ENCODE results near the gene SYNJ2. TPM values are rescaled to one million over a fixed set of nuclear protein-coding genes. Genes with fewer than 3 reads are reported as not detected.

SYNJ2 gene
- total RNA-seq, 1 experiment from 2014 or later: 70.0 TPM

DNA sequence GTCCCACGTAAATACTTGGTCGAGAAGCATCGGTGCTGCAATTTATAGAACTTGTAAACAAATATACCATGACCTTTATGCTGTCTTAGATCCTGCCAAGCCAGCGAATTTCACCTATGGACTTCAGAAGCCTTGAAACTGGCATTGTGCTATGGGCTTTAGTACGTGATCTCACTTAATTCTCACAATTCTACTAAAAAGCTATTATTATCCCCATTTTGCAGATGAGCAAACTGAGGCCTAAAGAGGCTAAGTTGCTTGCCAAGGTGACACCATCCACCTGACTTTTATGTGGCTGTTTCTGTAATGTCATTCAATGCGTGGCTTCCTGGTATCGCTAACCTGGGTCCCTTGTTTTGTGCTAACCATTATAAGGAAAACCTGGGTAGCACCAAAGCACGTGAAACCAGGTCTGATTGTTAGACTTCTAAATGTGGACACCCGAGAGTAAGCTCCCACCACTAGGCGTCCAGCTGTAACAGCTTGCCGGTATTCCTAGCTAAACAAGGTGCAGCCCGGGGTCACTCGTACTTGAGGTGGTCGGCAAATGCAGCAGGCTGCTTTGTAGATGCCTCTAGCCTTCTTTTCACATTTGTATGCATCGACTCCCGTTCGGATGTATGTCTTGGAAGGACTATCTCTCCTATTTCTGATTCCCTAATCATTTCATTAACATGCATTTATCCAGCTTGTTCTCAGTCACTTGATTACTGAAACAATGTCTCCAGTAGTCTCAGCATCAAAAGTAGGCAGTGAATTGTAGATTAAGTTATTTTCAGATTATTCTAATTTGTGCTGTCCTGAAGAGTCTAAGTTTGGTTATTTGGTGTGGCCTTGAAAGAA is 1.1 kb downstream of the SYNJ2 start (continued):
- TF ChIP-seq, protein P1, sequence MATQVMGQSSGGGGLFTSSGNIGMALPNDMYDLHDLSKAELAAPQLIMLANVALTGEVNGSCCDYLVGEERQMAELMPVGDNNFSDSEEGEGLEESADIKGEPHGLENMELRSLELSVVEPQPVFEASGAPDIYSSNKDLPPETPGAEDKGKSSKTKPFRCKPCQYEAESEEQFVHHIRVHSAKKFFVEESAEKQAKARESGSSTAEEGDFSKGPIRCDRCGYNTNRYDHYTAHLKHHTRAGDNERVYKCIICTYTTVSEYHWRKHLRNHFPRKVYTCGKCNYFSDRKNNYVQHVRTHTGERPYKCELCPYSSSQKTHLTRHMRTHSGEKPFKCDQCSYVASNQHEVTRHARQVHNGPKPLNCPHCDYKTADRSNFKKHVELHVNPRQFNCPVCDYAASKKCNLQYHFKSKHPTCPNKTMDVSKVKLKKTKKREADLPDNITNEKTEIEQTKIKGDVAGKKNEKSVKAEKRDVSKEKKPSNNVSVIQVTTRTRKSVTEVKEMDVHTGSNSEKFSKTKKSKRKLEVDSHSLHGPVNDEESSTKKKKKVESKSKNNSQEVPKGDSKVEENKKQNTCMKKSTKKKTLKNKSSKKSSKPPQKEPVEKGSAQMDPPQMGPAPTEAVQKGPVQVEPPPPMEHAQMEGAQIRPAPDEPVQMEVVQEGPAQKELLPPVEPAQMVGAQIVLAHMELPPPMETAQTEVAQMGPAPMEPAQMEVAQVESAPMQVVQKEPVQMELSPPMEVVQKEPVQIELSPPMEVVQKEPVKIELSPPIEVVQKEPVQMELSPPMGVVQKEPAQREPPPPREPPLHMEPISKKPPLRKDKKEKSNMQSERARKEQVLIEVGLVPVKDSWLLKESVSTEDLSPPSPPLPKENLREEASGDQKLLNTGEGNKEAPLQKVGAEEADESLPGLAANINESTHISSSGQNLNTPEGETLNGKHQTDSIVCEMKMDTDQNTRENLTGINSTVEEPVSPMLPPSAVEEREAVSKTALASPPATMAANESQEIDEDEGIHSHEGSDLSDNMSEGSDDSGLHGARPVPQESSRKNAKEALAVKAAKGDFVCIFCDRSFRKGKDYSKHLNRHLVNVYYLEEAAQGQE (IDR thresholded peaks at IDR 0.05; ENCODE audit: insufficient read depth in 1 of 2, low read depth in 2 of 2, low read length in 1 of 2): no peak

DNA sequence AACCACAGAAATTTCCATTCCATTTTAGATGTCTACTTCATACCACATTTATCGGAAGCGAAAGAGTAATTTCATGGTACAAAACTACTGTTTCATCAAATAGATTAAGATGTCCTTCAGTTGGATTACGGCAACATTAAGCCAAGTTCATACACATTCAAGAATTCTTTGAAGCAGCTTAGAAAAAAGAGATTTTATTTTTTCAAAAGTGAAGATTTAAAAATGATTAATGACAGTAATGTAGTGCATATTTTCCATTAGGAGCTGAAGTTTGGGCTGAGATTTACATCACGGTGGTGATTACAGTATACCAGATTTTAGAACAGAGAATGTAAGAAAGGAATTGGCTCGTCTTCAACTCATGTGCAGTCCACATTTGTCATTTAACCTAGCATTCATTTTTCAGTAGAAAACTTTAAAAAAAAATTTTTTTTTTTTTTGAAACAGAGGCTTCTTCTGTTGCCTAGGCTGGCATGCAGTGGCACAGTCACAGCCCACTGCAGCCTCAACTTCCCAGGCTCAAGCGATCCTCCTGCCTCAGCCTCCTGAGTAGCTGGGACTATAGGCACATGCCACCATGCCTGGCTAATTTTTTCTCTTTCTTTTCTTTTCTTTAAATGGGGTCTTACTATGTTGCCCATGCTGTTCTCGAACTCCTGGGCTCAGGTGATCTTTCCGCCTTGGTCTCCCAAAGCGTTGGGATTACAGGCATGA is 1.9 kb downstream of the SYNJ2 start:
- no peaks in the 10 kb centered on the region for H3K27me3 ChIP-seq (ENCODE audit: control insufficient read depth, insufficient read depth, low read length)
- H3K36me3 ChIP-seq (ENCODE audit: control insufficient read depth, insufficient read depth, low read length): no peaks in the 10 kb centered on the region; the same call in none of the 2 replicates
- CTCF ChIA-PET: interaction anchor here (0.6 to 1.7 kb wide), 4 partner anchors 25 to 92 kb away, joined by 3 to 4 read pairs (median 3); no protein-coding TSS in a partner anchor
- no peaks in the 10 kb centered on the region for H3K9me3 ChIP-seq (ENCODE audit: control insufficient read depth, insufficient read depth, low read depth, low read length)
- POLR2A ChIA-PET: interaction anchor here (0.6 to 0.7 kb wide), 3 partner anchors 23 to 176 kb away, joined by 3 to 8 read pairs (median 4); no protein-coding TSS in a partner anchor
- no peak for TF ChIP-seq TCF7L2 (IDR thresholded peaks at IDR 0.05; ENCODE audit: low read depth, low read length)
- TF ChIP-seq, protein P2, sequence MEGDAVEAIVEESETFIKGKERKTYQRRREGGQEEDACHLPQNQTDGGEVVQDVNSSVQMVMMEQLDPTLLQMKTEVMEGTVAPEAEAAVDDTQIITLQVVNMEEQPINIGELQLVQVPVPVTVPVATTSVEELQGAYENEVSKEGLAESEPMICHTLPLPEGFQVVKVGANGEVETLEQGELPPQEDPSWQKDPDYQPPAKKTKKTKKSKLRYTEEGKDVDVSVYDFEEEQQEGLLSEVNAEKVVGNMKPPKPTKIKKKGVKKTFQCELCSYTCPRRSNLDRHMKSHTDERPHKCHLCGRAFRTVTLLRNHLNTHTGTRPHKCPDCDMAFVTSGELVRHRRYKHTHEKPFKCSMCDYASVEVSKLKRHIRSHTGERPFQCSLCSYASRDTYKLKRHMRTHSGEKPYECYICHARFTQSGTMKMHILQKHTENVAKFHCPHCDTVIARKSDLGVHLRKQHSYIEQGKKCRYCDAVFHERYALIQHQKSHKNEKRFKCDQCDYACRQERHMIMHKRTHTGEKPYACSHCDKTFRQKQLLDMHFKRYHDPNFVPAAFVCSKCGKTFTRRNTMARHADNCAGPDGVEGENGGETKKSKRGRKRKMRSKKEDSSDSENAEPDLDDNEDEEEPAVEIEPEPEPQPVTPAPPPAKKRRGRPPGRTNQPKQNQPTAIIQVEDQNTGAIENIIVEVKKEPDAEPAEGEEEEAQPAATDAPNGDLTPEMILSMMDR (IDR thresholded peaks at IDR 0.05): no peak
- TF ChIP-seq SIN3A (IDR thresholded peaks at IDR 0.05; ENCODE audit: borderline replicate concordance, insufficient read depth, low read depth, low read length): no peak
- TF ChIP-seq POLR2AphosphoS5 (IDR thresholded peaks at IDR 0.05; ENCODE audit: low read depth, low read length): no peak
- TF ChIP-seq, protein P1 (IDR thresholded peaks at IDR 0.05; ENCODE audit: insufficient read depth in 1 of 2, low read depth in 2 of 2, low read length in 1 of 2): no peak
- intact Hi-C loops (cut with micrococcal nuclease; ENCODE audit: unreplicated experiment) (loop anchor here (5.0 kb wide), 1 partner anchor 59 kb away; no protein-coding TSS in a partner anchor), in situ Hi-C loops (cut with HindIII; ENCODE audit: low pct_unique_long_range_greater_than_20kb, low sequenced_read_pairs) (no loop called here)
- BruUV-seq (replicated peaks): TSS peak; percentile 66
- H3K27ac ChIP-seq (ENCODE audit: low read length): peak overlapping the region; percentile 97
- ATAC-seq (no peak), DNase-seq (ENCODE audit: low read depth, low spot score) (no peak)
- H3K4me1 ChIP-seq (ENCODE audit: control insufficient read depth, insufficient read depth, low read length): peaks cover 53% of the 10 kb centered on the region
- H3K4me3 ChIP-seq (ENCODE audit: low read depth in 2 of 2, low read length in 2 of 2): peak overlapping the region; percentile 62 to 81
